Ramos (cell line): ENCODE data around the gene NRXN3.

Experiments
- in situ Hi-C: fragments of 300-500 bp; cut with MboI; formaldehyde crosslinking; loops from one replicate; pipeline ENCODE4 v1.14.3; 2022; ENCODE audit warnings: low sequenced_read_pairs; ENCODE audit not compliant: unreplicated experiment

The NRXN3 gene

GRCh38 chr14:79337761-79338160 is 1167.6 kb downstream of the NRXN3 start:
- in situ Hi-C loops: no loop called here

- in situ Hi-C loops: no loop called here
These were observed 1172.8 kb downstream of the NRXN3 start for GRCh38 chr14:79342942-79343341.

GRCh38 chr14:79351011-79351410 is 1180.8 kb downstream of the NRXN3 start:
- in situ Hi-C loops: no loop called here

- in situ Hi-C loops: no loop called here
These were observed 1182.0 kb downstream of the NRXN3 start for GRCh38 chr14:79352076-79352630.

- in situ Hi-C loops: no loop called here
These were observed 1184.2 kb downstream of the NRXN3 start for GRCh38 chr14:79354336-79354735.

GRCh38 chr14:79356040-79356439 is 1185.9 kb downstream of the NRXN3 start:
- in situ Hi-C loops: no loop called here

- in situ Hi-C loops: no loop called here
These were observed 1187.1 kb downstream of the NRXN3 start for GRCh38 chr14:79357307-79357706.

- in situ Hi-C loops: no loop called here
These were observed 1193.1 kb downstream of the NRXN3 start for GRCh38 chr14:79363291-79363690.

GRCh38 chr14:79369359-79370332 is 1199.5 kb downstream of the NRXN3 start:
- in situ Hi-C loops: no loop called here

- in situ Hi-C loops: no loop called here
These were observed 1200.8 kb downstream of the NRXN3 start for GRCh38 chr14:79370969-79371368.

GRCh38 chr14:79373451-79373850 is 1203.3 kb downstream of the NRXN3 start:
- in situ Hi-C loops: no loop called here

GRCh38 chr14:79375356-79375755 is 1205.2 kb downstream of the NRXN3 start:
- in situ Hi-C loops: no loop called here

- in situ Hi-C loops: no loop called here
These were observed 1206.4 kb downstream of the NRXN3 start for GRCh38 chr14:79376557-79376956.

- in situ Hi-C loops: no loop called here
These were observed 1207.8 kb downstream of the NRXN3 start for GRCh38 chr14:79378020-79378419.

- in situ Hi-C loops: no loop called here
These were observed 1209.1 kb downstream of the NRXN3 start for GRCh38 chr14:79379266-79379665.

GRCh38 chr14:79383031-79383430 is 1212.9 kb downstream of the NRXN3 start:
- in situ Hi-C loops: no loop called here

- in situ Hi-C loops: no loop called here
These were observed 1213.3 kb downstream of the NRXN3 start for GRCh38 chr14:79383475-79383874.

- in situ Hi-C loops: no loop called here
These were observed 1224.9 kb downstream of the NRXN3 start for GRCh38 chr14:79395061-79395460.

GRCh38 chr14:79404874-79405511 is 1234.8 kb downstream of the NRXN3 start:
- in situ Hi-C loops: no loop called here

- in situ Hi-C loops: no loop called here
These were observed 1235.3 kb downstream of the NRXN3 start for GRCh38 chr14:79405512-79405910.

GRCh38 chr14:79407572-79407971 is 1237.4 kb downstream of the NRXN3 start:
- in situ Hi-C loops: no loop called here
